Glutamatergic neuron (in vitro differentiated cells): ENCODE results near the gene DCUN1D2. TPM values are rescaled to one million over a fixed set of nuclear protein-coding genes. Genes with fewer than 3 reads are reported as not detected.

ENCODE experiments used
- DNase-seq: peaks from one replicate; pipeline ENCODE4 v3.0.0; 2022
- H3K27ac Mint-ChIP-seq: one replicate; pipeline ENCODE4 v1.8.0; 2020; ENCODE audit warnings: mild to moderate bottlenecking, mixed read lengths, inconsistent platforms; ENCODE audit not compliant: unreplicated experiment
- H3K27me3 Mint-ChIP-seq: one replicate; pipeline ENCODE4 v1.8.0; 2020; ENCODE audit warnings: mild to moderate bottlenecking, moderate library complexity, mixed read lengths, inconsistent platforms; ENCODE audit not compliant: unreplicated experiment
- H3K36me3 Mint-ChIP-seq: one replicate; pipeline ENCODE4 v1.8.0; 2020; ENCODE audit warnings: mild to moderate bottlenecking, mixed read lengths, inconsistent platforms; ENCODE audit not compliant: unreplicated experiment
- H3K4me1 Mint-ChIP-seq: one replicate; pipeline ENCODE4 v1.8.0; 2020; ENCODE audit warnings: mild to moderate bottlenecking, low read depth, mixed read lengths, inconsistent platforms; ENCODE audit not compliant: unreplicated experiment
- H3K4me3 Mint-ChIP-seq: one replicate; pipeline ENCODE4 v1.8.0; 2020; ENCODE audit warnings: mild to moderate bottlenecking, mixed read lengths, inconsistent platforms; ENCODE audit not compliant: unreplicated experiment
- H3K9me3 Mint-ChIP-seq: one replicate; pipeline ENCODE4 v1.8.0; 2020; ENCODE audit warnings: mild to moderate bottlenecking, moderate library complexity, mixed read lengths, inconsistent platforms; ENCODE audit not compliant: unreplicated experiment
- total RNA-seq: library from RNA; stranded (reverse); fragmentation: NEBNext Ultra II Directional; extraction: Animal tissue kit (Norgen Biotek cat#: 25700); gene quantifications from one replicate; pipeline ENCODE4 v1.2.1, GENCODE V29; 2021; ENCODE audit not compliant: unreplicated experiment
- TF ChIP-seq, protein P1 (sequence below): fragments of 200-600 bp; sonication (generic); IDR thresholded peaks from one replicate; pipeline ENCODE4 v1.5.0; 2021; ENCODE audit not compliant: partially characterized antibody, unreplicated experiment

DCUN1D2 gene
- total RNA-seq, 1 donor from 2014 or later: 97.7 TPM

DNA sequence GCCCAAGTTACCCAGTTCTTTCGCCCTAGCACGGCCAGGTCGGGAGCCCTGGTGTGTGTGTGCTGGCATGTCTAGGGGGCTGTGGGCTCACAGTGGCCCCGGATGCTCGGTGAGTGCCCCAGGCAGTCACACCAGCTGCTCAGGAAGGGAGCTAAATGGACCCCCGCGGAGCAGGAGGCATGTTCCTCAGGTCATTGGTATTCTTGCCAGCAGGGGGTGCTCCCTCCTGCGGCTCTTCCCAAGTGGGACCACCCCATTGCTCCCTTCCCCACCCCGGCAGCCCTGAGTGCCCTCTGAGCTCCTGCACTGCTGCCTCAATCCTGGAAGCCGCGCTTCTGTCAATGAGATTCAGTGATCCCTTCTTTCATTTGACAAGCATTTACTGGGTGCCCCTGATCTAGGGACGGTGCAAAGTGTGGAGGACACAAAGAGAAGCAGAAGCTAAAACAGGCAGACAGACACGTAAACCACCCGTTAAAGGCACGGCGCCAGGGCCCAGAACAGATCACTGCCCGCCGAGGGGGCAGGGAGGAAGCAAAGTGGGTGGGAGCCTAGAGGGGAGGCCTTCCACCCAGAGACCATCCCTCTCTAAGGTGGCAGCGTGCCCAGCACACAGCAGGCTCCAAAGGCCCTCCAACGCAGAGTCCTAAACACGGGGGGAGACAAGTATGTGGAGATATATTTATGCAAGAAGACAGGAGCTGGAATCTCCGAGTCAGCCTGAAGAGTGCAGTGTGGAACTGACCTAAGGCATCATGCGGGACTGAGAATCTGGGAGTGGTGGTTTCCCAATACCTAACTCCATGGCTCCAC is 32.1 kb downstream of the DCUN1D2 start:
- TF ChIP-seq, protein P1, sequence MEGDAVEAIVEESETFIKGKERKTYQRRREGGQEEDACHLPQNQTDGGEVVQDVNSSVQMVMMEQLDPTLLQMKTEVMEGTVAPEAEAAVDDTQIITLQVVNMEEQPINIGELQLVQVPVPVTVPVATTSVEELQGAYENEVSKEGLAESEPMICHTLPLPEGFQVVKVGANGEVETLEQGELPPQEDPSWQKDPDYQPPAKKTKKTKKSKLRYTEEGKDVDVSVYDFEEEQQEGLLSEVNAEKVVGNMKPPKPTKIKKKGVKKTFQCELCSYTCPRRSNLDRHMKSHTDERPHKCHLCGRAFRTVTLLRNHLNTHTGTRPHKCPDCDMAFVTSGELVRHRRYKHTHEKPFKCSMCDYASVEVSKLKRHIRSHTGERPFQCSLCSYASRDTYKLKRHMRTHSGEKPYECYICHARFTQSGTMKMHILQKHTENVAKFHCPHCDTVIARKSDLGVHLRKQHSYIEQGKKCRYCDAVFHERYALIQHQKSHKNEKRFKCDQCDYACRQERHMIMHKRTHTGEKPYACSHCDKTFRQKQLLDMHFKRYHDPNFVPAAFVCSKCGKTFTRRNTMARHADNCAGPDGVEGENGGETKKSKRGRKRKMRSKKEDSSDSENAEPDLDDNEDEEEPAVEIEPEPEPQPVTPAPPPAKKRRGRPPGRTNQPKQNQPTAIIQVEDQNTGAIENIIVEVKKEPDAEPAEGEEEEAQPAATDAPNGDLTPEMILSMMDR: peak; percentile 60
- DNase-seq: peak; percentile 65
- Mint-ChIP-seq H3K9me3 (peaks cover 6% of the 10 kb centered on the region), H3K27me3 (peaks cover 5% of the 10 kb centered on the region), H3K36me3 (peaks cover 5% of the 10 kb centered on the region), H3K4me3 (no peak overlapping the region), H3K27ac (no peak overlapping the region), H3K4me1 (peaks cover 18% of the 10 kb centered on the region)

- no peak overlapping the region for H3K4me3 Mint-ChIP-seq
- H3K27ac Mint-ChIP-seq: no peak overlapping the region
- H3K9me3 Mint-ChIP-seq: peaks cover 7% of the 10 kb centered on the region
- TF ChIP-seq, protein P1: no peak
- H3K4me1 Mint-ChIP-seq: peaks cover 28% of the 10 kb centered on the region
- no peak for DNase-seq
- H3K36me3 Mint-ChIP-seq: peaks cover 5% of the 10 kb centered on the region
- peaks cover 10% of the 10 kb centered on the region for H3K27me3 Mint-ChIP-seq
Observed at GRCh38 chr13:113457510-113457909, 33.0 kb downstream of the DCUN1D2 start.

DNA sequence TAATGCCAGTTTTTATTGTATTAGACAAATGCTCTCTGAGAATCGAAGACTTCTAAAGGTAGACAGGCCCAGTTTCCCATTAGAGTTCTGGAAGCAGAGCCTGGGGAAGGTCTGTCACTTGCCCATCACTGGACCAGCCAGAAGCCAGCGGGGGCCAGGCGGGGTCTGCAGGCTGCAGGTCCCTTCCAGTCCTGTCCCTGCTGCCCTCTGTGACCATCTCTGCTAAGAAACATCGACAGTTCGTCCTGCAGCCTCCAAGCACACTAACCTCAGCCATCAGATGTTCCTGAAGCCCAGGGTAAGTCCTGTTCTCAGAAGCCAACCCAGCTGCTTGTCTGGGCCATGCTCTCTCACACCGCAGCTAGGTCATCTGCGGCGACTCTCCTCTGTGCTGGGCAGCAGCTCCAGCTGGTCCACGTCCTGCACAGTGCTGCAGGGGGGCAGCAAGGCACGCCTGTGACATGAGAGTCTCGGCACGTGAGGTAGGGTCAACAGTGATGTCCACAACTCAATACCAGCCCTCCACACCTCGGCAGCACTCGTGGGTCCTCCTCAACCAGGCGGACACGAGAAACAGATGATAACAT is 34.3 kb downstream of the DCUN1D2 start:
- Mint-ChIP-seq H3K27ac (peak overlapping the region; percentile 17), H3K36me3 (peaks cover 5% of the 10 kb centered on the region), H3K4me1 (peaks cover 29% of the 10 kb centered on the region), H3K27me3 (peaks cover 11% of the 10 kb centered on the region), H3K9me3 (peaks cover 7% of the 10 kb centered on the region), H3K4me3 (no peak overlapping the region)
- TF ChIP-seq, protein P1: no peak
- DNase-seq: no peak

DNA sequence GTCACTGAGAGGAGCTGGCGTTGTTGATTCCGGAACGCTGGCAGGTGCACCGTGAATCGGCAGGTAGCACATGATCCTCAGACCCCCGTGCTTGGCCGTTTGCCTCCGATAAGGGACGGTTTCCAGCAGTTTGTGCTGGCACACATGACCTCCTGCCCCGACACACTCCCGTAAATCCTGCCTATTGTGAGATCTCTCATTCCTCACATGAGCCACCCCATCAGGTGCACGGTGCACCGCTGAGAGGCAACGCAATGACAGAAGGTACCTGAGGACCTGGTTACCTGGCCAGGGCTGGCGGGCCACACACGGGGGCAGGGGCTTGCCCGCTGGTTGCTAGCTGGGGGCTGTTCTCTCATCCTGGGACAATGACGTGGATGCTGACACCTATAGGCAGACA is 35.1 kb downstream of the DCUN1D2 start:
- Mint-ChIP-seq H3K27ac (peak overlapping the region; percentile 17), H3K4me3 (no peak overlapping the region), H3K9me3 (peaks cover 7% of the 10 kb centered on the region), H3K4me1 (peaks cover 35% of the 10 kb centered on the region), H3K36me3 (peaks cover 5% of the 10 kb centered on the region), H3K27me3 (peaks cover 12% of the 10 kb centered on the region)
- no peak for DNase-seq
- TF ChIP-seq, protein P1: no peak

- no peak for DNase-seq
- Mint-ChIP-seq H3K36me3 (peaks cover 5% of the 10 kb centered on the region), H3K27ac (peak overlapping the region; percentile 55), H3K4me3 (no peak overlapping the region), H3K9me3 (peaks cover 7% of the 10 kb centered on the region), H3K4me1 (peaks cover 39% of the 10 kb centered on the region), H3K27me3 (peaks cover 12% of the 10 kb centered on the region)
- TF ChIP-seq, protein P1: no peak
Observed at GRCh38 chr13:113454936-113455335, 35.6 kb downstream of the DCUN1D2 start.
